GM23338 (cell line): Measurements from ENCODE around the gene FIGN. TPM values are rescaled to one million over a fixed set of nuclear protein-coding genes. Genes with fewer than 3 reads are reported as not detected.

Experiments used
- ATAC-seq: fragments of 200-7000 bp; cut with Tn5 transposase; 3 replicates; pipeline ENCODE4 v1.9.1; 2020
- DNase-seq: peaks from one replicate; pipeline ENCODE4 v3.0.0-alpha.2; 2015; ENCODE audit warnings: low spot score
- H2AFZ ChIP-seq: fragments of 200-600 bp; sonication (generic); 2 replicates; pipeline ENCODE4 v1.8.0; 2016; ENCODE audit warnings: antibody characterized with exemption, mild to moderate bottlenecking, moderate library complexity
- H3F3A ChIP-seq: fragments of 200-600 bp; sonication (generic); replicated peaks from 2 replicates; pipeline ENCODE4 v1.8.0; 2017; ENCODE audit warnings: antibody characterized with exemption, mixed run types, low read depth
- H3K27ac ChIP-seq: fragments of 200-600 bp; sonication (generic); 2 replicates; pipeline ENCODE4 v1.6.1; 2016; ENCODE audit warnings: low read depth
- H3K27me3 ChIP-seq: fragments of 200-600 bp; sonication (generic); 2 replicates; pipeline ENCODE4 v1.8.0; 2016; ENCODE audit warnings: mild to moderate bottlenecking, mixed run types, moderate library complexity; ENCODE audit not compliant: insufficient read depth
- H3K36me3 ChIP-seq: fragments of 200-600 bp; sonication (generic); 2 replicates; pipeline ENCODE4 v1.8.0; 2016; ENCODE audit warnings: mild to moderate bottlenecking; ENCODE audit not compliant: insufficient read depth
- H3K4me1 ChIP-seq: fragments of 200-600 bp; sonication (generic); 2 replicates; pipeline ENCODE4 v1.8.0; 2016; ENCODE audit warnings: mild to moderate bottlenecking, moderate library complexity; ENCODE audit not compliant: insufficient read depth
- H3K4me2 ChIP-seq: fragments of 200-600 bp; sonication (generic); 2 replicates; pipeline ENCODE4 v1.7.1; 2017; ENCODE audit warnings: mixed run types
- H3K4me3 ChIP-seq: fragments of 200-600 bp; sonication (generic); 2 replicates; pipeline ENCODE4 v1.6.1; 2016; ENCODE audit warnings: mixed run types
- H3K79me2 ChIP-seq: fragments of 200-600 bp; sonication (generic); replicated peaks from 2 replicates; pipeline ENCODE4 v1.8.0; 2017; ENCODE audit warnings: mild to moderate bottlenecking; ENCODE audit not compliant: insufficient read depth
- H3K9me2 ChIP-seq: fragments of 200-600 bp; sonication (generic); 2 replicates; pipeline ENCODE4 v1.8.0; 2017; ENCODE audit not compliant: insufficient read depth
- H4K20me1 ChIP-seq: fragments of 200-600 bp; sonication (generic); replicated peaks from 2 replicates; pipeline ENCODE4 v1.8.0; 2017; ENCODE audit warnings: mild to moderate bottlenecking; ENCODE audit not compliant: insufficient read depth
- H3K27ac Mint-ChIP-seq: 2 replicates; pipeline ENCODE4 v1.8.0; 2020; ENCODE audit warnings: inconsistent platforms, mild to moderate bottlenecking, moderate library complexity, mixed read lengths
- H3K27me3 Mint-ChIP-seq: 3 replicates; pipeline ENCODE4 v1.8.0; 2022; ENCODE audit warnings: low read depth, mild to moderate bottlenecking, moderate library complexity, mixed read lengths, inconsistent platforms; ENCODE audit not compliant: insufficient read depth, poor library complexity
- H3K36me3 Mint-ChIP-seq: 3 replicates; pipeline ENCODE4 v1.8.0; 2021; ENCODE audit warnings: low read depth, mild to moderate bottlenecking, inconsistent platforms, moderate library complexity, mixed read lengths
- H3K4me1 Mint-ChIP-seq: 3 replicates; pipeline ENCODE4 v1.8.0; 2020; ENCODE audit warnings: mild to moderate bottlenecking, inconsistent platforms, mixed read lengths
- H3K4me3 Mint-ChIP-seq: 3 replicates; pipeline ENCODE4 v1.8.0; 2021; ENCODE audit warnings: moderate library complexity, mild to moderate bottlenecking, inconsistent platforms, mixed read lengths
- H3K9me3 Mint-ChIP-seq: 3 replicates; pipeline ENCODE4 v1.8.0; 2020; ENCODE audit warnings: moderate library complexity, mild to moderate bottlenecking, inconsistent platforms, mixed read lengths
- CREB1 ChIP-seq: fragments of 250-450 bp; sonication (Bioruptor Pico); IDR thresholded peaks from 2 replicates; pipeline ENCODE4 v1.5.0; 2020; ENCODE audit warnings: low read depth, mild to moderate bottlenecking, moderate library complexity
- EZH2 ChIP-seq: fragments of 200-600 bp; sonication (generic); IDR thresholded peaks from one replicate; pipeline ENCODE4 v1.8.0; 2017; ENCODE audit warnings: antibody characterized with exemption, mild to moderate bottlenecking, low read depth; ENCODE audit not compliant: unreplicated experiment
- EZH2phosphoT487 ChIP-seq: fragments of 200-600 bp; sonication (generic); IDR thresholded peaks from one replicate; pipeline ENCODE4 v1.8.1; 2018; ENCODE audit warnings: antibody characterized with exemption; ENCODE audit not compliant: unreplicated experiment
- JUNB ChIP-seq: IDR thresholded peaks from one replicate; pipeline ENCODE4 v1.6.1; 2016; ENCODE audit warnings: antibody characterized with exemption; ENCODE audit not compliant: unreplicated experiment
- NANOG ChIP-seq: IDR thresholded peaks from 2 replicates; pipeline ENCODE4 v1.6.1; 2016; ENCODE audit warnings: antibody characterized with exemption, borderline replicate concordance
- POLR2AphosphoS5 ChIP-seq: IDR thresholded peaks from 2 replicates; pipeline ENCODE4 v1.6.1; 2016; ENCODE audit warnings: antibody characterized with exemption, low read depth
- STAT1 ChIP-seq: IDR thresholded peaks from one replicate; pipeline ENCODE4 v1.6.1; 2016; ENCODE audit warnings: antibody characterized with exemption; ENCODE audit not compliant: unreplicated experiment
- ZNF114 ChIP-seq: fragments of 250-450 bp; sonication (Bioruptor Pico); IDR thresholded peaks from 2 replicates; pipeline ENCODE4 v1.5.0; 2020; ENCODE audit warnings: mild to moderate bottlenecking, moderate library complexity
- ZNF331 ChIP-seq: fragments of 250-450 bp; sonication (Bioruptor Pico); IDR thresholded peaks from 2 replicates; pipeline ENCODE4 v1.5.0; 2020; ENCODE audit warnings: low read depth, mild to moderate bottlenecking, moderate library complexity
- ZNF462 ChIP-seq: fragments of 250-450 bp; sonication (Bioruptor Pico); IDR thresholded peaks from 2 replicates; pipeline ENCODE4 v1.5.0; 2020; ENCODE audit warnings: mild to moderate bottlenecking, moderate library complexity
- polyA plus RNA-seq: library from polyadenylated mRNA; unstranded; fragments of >200 nt; fragmentation: Nextera tagmentation; extraction: Ambion mirVana; gene quantifications from 2 replicates; pipeline ENCODE4 v1.2.1, GENCODE V29; 2016
- total RNA-seq: library from RNA; depleted of rRNA; stranded (reverse); fragments of >200 nt; shearing (Covaris generic); gene quantifications from 2 replicates; pipeline ENCODE4 v1.2.3, GENCODE V29; 2014
- TF ChIP-seq, protein P1 (sequence below): IDR thresholded peaks from 2 replicates; pipeline ENCODE4 v1.6.1; 2016; ENCODE audit warnings: antibody characterized with exemption
- TF ChIP-seq, protein P2 (sequence below): IDR thresholded peaks from one replicate; pipeline ENCODE4 v1.6.1; 2018; ENCODE audit warnings: antibody characterized with exemption; ENCODE audit not compliant: unreplicated experiment
- TF ChIP-seq, protein P3 (sequence below), 2 experiments: fragments of 200-600 bp in 1 of 2; sonication (generic) in 1 of 2; conservative IDR thresholded peaks; 2 replicates each; pipeline versions ENCODE4 v1.5.1 to v1.6.1; 2016 to 2017; ENCODE audit warnings: antibody characterized with exemption in 2 of 2, low read depth in 2 of 2, mild to moderate bottlenecking in 2 of 2, moderate library complexity in 1 of 2

Gene FIGN
- total and polyA plus RNA-seq, 2 experiments from 2014 or later, result 17.2 to 23.6 TPM

DNA sequence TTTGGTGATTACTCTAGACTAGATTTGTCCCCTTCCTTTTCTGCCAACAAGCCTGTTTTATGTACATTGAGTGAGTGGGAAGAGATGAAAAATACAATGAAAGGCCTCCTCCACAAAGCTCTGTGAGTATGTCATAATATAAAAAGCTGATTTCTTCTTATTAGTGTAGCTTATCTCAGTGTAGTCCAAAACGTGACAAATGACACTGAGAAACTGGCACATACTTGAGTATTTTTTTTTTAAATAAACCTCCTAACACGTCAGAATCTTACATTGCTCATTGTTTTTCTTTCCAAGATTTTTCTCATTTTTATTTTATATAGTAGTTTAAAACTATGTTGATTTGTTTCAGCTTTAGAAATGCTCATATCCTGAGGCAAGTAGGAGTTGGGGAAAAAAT, 17.9 kb upstream of the FIGN start:
- Histone ChIP-seq H3K27me3 (no peaks in the 10 kb centered on the region), H3F3A (no peaks in the 10 kb centered on the region), H3K4me2 (no peak overlapping the region), H2AFZ (no peak overlapping the region), H3K36me3 (no peaks in the 10 kb centered on the region), H3K9me2 (no peaks in the 10 kb centered on the region), H3K4me1 (no peaks in the 10 kb centered on the region), H3K79me2 (no peaks in the 10 kb centered on the region), H3K4me3 (no peak overlapping the region), H4K20me1 (no peaks in the 10 kb centered on the region), H3K27ac (no peak overlapping the region)
- Mint-ChIP-seq H3K4me1 (peaks cover 8% of the 10 kb centered on the region), H3K4me3 (no peak overlapping the region), H3K27me3 (no peaks in the 10 kb centered on the region), H3K9me3 (no peaks in the 10 kb centered on the region), H3K27ac (no peak overlapping the region), H3K36me3 (no peaks in the 10 kb centered on the region)
- DNase-seq (no peak), ATAC-seq (no peak)
- TF ChIP-seq ZNF462 (CRISPR knock-in tag), result no peak
- TF ChIP-seq, protein P1, sequence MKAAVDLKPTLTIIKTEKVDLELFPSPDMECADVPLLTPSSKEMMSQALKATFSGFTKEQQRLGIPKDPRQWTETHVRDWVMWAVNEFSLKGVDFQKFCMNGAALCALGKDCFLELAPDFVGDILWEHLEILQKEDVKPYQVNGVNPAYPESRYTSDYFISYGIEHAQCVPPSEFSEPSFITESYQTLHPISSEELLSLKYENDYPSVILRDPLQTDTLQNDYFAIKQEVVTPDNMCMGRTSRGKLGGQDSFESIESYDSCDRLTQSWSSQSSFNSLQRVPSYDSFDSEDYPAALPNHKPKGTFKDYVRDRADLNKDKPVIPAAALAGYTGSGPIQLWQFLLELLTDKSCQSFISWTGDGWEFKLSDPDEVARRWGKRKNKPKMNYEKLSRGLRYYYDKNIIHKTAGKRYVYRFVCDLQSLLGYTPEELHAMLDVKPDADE, result no peak
- TF ChIP-seq CREB1 (CRISPR knock-in tag), result no peak
- TF ChIP-seq STAT1, result no peak
- TF ChIP-seq ZNF114, result no peak
- no peak for TF ChIP-seq POLR2AphosphoS5
- no peak for TF ChIP-seq EZH2phosphoT487
- no peak for TF ChIP-seq JUNB
- TF ChIP-seq, protein P2, sequence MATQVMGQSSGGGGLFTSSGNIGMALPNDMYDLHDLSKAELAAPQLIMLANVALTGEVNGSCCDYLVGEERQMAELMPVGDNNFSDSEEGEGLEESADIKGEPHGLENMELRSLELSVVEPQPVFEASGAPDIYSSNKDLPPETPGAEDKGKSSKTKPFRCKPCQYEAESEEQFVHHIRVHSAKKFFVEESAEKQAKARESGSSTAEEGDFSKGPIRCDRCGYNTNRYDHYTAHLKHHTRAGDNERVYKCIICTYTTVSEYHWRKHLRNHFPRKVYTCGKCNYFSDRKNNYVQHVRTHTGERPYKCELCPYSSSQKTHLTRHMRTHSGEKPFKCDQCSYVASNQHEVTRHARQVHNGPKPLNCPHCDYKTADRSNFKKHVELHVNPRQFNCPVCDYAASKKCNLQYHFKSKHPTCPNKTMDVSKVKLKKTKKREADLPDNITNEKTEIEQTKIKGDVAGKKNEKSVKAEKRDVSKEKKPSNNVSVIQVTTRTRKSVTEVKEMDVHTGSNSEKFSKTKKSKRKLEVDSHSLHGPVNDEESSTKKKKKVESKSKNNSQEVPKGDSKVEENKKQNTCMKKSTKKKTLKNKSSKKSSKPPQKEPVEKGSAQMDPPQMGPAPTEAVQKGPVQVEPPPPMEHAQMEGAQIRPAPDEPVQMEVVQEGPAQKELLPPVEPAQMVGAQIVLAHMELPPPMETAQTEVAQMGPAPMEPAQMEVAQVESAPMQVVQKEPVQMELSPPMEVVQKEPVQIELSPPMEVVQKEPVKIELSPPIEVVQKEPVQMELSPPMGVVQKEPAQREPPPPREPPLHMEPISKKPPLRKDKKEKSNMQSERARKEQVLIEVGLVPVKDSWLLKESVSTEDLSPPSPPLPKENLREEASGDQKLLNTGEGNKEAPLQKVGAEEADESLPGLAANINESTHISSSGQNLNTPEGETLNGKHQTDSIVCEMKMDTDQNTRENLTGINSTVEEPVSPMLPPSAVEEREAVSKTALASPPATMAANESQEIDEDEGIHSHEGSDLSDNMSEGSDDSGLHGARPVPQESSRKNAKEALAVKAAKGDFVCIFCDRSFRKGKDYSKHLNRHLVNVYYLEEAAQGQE, result no peak
- no peak for TF ChIP-seq NANOG
- TF ChIP-seq ZNF331 (CRISPR knock-in tag), result no peak
- TF ChIP-seq, protein P3, sequence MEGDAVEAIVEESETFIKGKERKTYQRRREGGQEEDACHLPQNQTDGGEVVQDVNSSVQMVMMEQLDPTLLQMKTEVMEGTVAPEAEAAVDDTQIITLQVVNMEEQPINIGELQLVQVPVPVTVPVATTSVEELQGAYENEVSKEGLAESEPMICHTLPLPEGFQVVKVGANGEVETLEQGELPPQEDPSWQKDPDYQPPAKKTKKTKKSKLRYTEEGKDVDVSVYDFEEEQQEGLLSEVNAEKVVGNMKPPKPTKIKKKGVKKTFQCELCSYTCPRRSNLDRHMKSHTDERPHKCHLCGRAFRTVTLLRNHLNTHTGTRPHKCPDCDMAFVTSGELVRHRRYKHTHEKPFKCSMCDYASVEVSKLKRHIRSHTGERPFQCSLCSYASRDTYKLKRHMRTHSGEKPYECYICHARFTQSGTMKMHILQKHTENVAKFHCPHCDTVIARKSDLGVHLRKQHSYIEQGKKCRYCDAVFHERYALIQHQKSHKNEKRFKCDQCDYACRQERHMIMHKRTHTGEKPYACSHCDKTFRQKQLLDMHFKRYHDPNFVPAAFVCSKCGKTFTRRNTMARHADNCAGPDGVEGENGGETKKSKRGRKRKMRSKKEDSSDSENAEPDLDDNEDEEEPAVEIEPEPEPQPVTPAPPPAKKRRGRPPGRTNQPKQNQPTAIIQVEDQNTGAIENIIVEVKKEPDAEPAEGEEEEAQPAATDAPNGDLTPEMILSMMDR (conservative IDR thresholded peaks at IDR 0.05; ENCODE audit: low read depth in 2 of 2), result no peak
- no peak for TF ChIP-seq EZH2
